T-helper 1 cell treated with Interleukin-12 subunit alpha and Interleukin-12 subunit beta and Interleukin-4 antibody, amounts not matched to agents 30 μg/mL and 1 μg/mL, for 36 hours (primary cell): ENCODE data around the gene GSS.
"Not testable (repeated sequence)": the region's sequence is repeated elsewhere in the genome, so short reads cannot be mapped to it uniquely, and the experiment has no call there.

ENCODE experiments used
- H3K27ac Mint-ChIP-seq: one replicate; pipeline ENCODE4 v1.8.0; 2021; ENCODE audit warnings: mild to moderate bottlenecking, mixed read lengths
- H3K27me3 Mint-ChIP-seq: one replicate; pipeline ENCODE4 v1.8.0; 2021; ENCODE audit warnings: low read depth, mixed read lengths
- H3K36me3 Mint-ChIP-seq: one replicate; pipeline ENCODE4 v1.8.0; 2021; ENCODE audit warnings: low read depth, mixed read lengths
- H3K4me1 Mint-ChIP-seq: one replicate; pipeline ENCODE4 v1.8.0; 2021; ENCODE audit warnings: low read depth, mixed read lengths
- H3K4me3 Mint-ChIP-seq: one replicate; pipeline ENCODE4 v1.8.0; 2021; ENCODE audit warnings: mild to moderate bottlenecking, moderate library complexity, mixed read lengths
- H3K9me3 Mint-ChIP-seq: one replicate; pipeline ENCODE4 v1.8.0; 2021; ENCODE audit warnings: mixed read lengths

The GSS gene

GRCh38 chr20:34926581-34926980, 29.0 kb downstream of the GSS start:
- H3K27ac Mint-ChIP-seq = peak overlapping the region; percentile 37

GRCh38 chr20:34925981-34926380, 29.6 kb downstream of the GSS start:
- Mint-ChIP-seq H3K4me1 (peaks cover 15% of the 10 kb centered on the region), H3K9me3 (no peaks in the 10 kb centered on the region), H3K27ac (peak overlapping the region; percentile 38), H3K27me3 (no peaks in the 10 kb centered on the region), H3K4me3 (no peak overlapping the region), H3K36me3 (peaks cover 59% of the 10 kb centered on the region)

More at GRCh38 chr20:34926581-34926980, 29.0 kb downstream of the GSS start:
- Mint-ChIP-seq H3K4me3 (no peak overlapping the region), H3K27me3 (no peaks in the 10 kb centered on the region), H3K4me1 (peaks cover 13% of the 10 kb centered on the region), H3K9me3 (no peaks in the 10 kb centered on the region), H3K36me3 (peaks cover 57% of the 10 kb centered on the region)

GRCh38 chr20:34925341-34925740, 30.3 kb downstream of the GSS start:
- Mint-ChIP-seq H3K4me3 (no peak overlapping the region), H3K27ac (peak overlapping the region; percentile 52), H3K27me3 (no peaks in the 10 kb centered on the region)

GRCh38 chr20:34923414-34923813, 32.2 kb downstream of the GSS start:
- Mint-ChIP-seq H3K4me3 (no peak overlapping the region), H3K9me3 (peaks cover 7% of the 10 kb centered on the region), H3K4me1 (peaks cover 33% of the 10 kb centered on the region), H3K36me3 (peaks cover 60% of the 10 kb centered on the region), H3K27me3 (no peaks in the 10 kb centered on the region), H3K27ac (no peak overlapping the region)

More at GRCh38 chr20:34925341-34925740, 30.3 kb downstream of the GSS start:
- no peaks in the 10 kb centered on the region for H3K9me3 Mint-ChIP-seq
- peaks cover 20% of the 10 kb centered on the region for H3K4me1 Mint-ChIP-seq
- peaks cover 58% of the 10 kb centered on the region for H3K36me3 Mint-ChIP-seq

- peaks cover 60% of the 10 kb centered on the region for H3K36me3 Mint-ChIP-seq
- no peaks in the 10 kb centered on the region for H3K27me3 Mint-ChIP-seq
- no peak overlapping the region for H3K4me3 Mint-ChIP-seq
- H3K9me3 Mint-ChIP-seq = peaks cover 11% of the 10 kb centered on the region
- H3K27ac Mint-ChIP-seq = no peak overlapping the region
- peaks cover 39% of the 10 kb centered on the region for H3K4me1 Mint-ChIP-seq
Measured at GRCh38 chr20:34922654-34923381, 32.8 kb downstream of the GSS start.

- Mint-ChIP-seq H3K4me3 (no peak overlapping the region), H3K27me3 (no peaks in the 10 kb centered on the region), H3K36me3 (peaks cover 59% of the 10 kb centered on the region), H3K9me3 (peaks cover 12% of the 10 kb centered on the region), H3K27ac (no peak overlapping the region), H3K4me1 (peaks cover 49% of the 10 kb centered on the region)
Measured at GRCh38 chr20:34921436-34921835, 34.2 kb downstream of the GSS start.

- H3K27me3 Mint-ChIP-seq = no peaks in the 10 kb centered on the region
- H3K9me3 Mint-ChIP-seq = peaks cover 12% of the 10 kb centered on the region
- peaks cover 47% of the 10 kb centered on the region for H3K4me1 Mint-ChIP-seq
- no peak overlapping the region for H3K4me3 Mint-ChIP-seq
- H3K36me3 Mint-ChIP-seq = peaks cover 55% of the 10 kb centered on the region
- H3K27ac Mint-ChIP-seq = peak overlapping the region; percentile 7
Measured at GRCh38 chr20:34920055-34920454, 35.6 kb downstream of the GSS start.

- Mint-ChIP-seq H3K27ac (peak overlapping the region; percentile 86), H3K4me3 (no peak overlapping the region), H3K36me3 (peaks cover 61% of the 10 kb centered on the region), H3K4me1 (peaks cover 51% of the 10 kb centered on the region), H3K27me3 (no peaks in the 10 kb centered on the region), H3K9me3 (peaks cover 12% of the 10 kb centered on the region)
Measured at GRCh38 chr20:34916774-34917354, 38.7 kb downstream of the GSS start.

- Mint-ChIP-seq H3K27ac (peak overlapping the region; percentile 19), H3K4me1 (peaks cover 48% of the 10 kb centered on the region), H3K27me3 (no peaks in the 10 kb centered on the region), H3K9me3 (peaks cover 12% of the 10 kb centered on the region), H3K36me3 (peaks cover 56% of the 10 kb centered on the region), H3K4me3 (no peak overlapping the region)
Measured at GRCh38 chr20:34915749-34916455, 39.7 kb downstream of the GSS start.

- Mint-ChIP-seq H3K4me3 (no peak overlapping the region), H3K27ac (no peak overlapping the region), H3K4me1 (peaks cover 42% of the 10 kb centered on the region), H3K27me3 (no peaks in the 10 kb centered on the region), H3K36me3 (peaks cover 49% of the 10 kb centered on the region), H3K9me3 (peaks cover 10% of the 10 kb centered on the region)
Measured at GRCh38 chr20:34915131-34915530, 40.5 kb downstream of the GSS start.

GRCh38 chr20:34907616-34908469, 47.8 kb downstream of the GSS start:
- Mint-ChIP-seq H3K27ac (no peak overlapping the region), H3K4me1 (peaks cover 17% of the 10 kb centered on the region), H3K9me3 (no peaks in the 10 kb centered on the region), H3K4me3 (no peak overlapping the region), H3K36me3 (peaks cover 16% of the 10 kb centered on the region), H3K27me3 (no peaks in the 10 kb centered on the region)

- H3K36me3 Mint-ChIP-seq = peaks cover 20% of the 10 kb centered on the region
- peaks cover 24% of the 10 kb centered on the region for H3K4me1 Mint-ChIP-seq
- H3K27ac Mint-ChIP-seq = no peak overlapping the region
- H3K27me3 Mint-ChIP-seq = no peaks in the 10 kb centered on the region
- no peaks in the 10 kb centered on the region for H3K9me3 Mint-ChIP-seq
- H3K4me3 Mint-ChIP-seq = no peak overlapping the region
Measured at GRCh38 chr20:34904202-34904621, 51.4 kb downstream of the GSS start.

GRCh38 chr20:34898731-34899130, 56.9 kb downstream of the GSS start:
- peaks cover 13% of the 10 kb centered on the region for H3K4me1 Mint-ChIP-seq
- H3K36me3 Mint-ChIP-seq = peaks cover 21% of the 10 kb centered on the region
- H3K27ac Mint-ChIP-seq, H3K9me3 Mint-ChIP-seq, H3K27me3 Mint-ChIP-seq, H3K4me3 Mint-ChIP-seq: not testable (repeated sequence)

- H3K27me3 Mint-ChIP-seq, H3K27ac Mint-ChIP-seq, H3K4me3 Mint-ChIP-seq, H3K9me3 Mint-ChIP-seq: not testable (repeated sequence)
- peaks cover 11% of the 10 kb centered on the region for H3K4me1 Mint-ChIP-seq
- H3K36me3 Mint-ChIP-seq = peaks cover 22% of the 10 kb centered on the region
Measured at GRCh38 chr20:34898129-34898528, 57.5 kb downstream of the GSS start.
